Subcutaneous abdominal adipose tissue (tissue), 5 donors: ENCODE data around the gene CTXN1.

Experiments used
- H3K27ac ChIP-seq: one replicate; pipeline ENCODE4 v1.7.0; 2013; ENCODE audit warnings: low read depth, mild to moderate bottlenecking, inconsistent platforms, low read length, moderate library complexity
- H3K27me3 ChIP-seq, 5 donors: one replicate each; pipeline ENCODE4 v1.7.0; 2013; ENCODE audit warnings: low read length in 5 of 5, inconsistent platforms in 1 of 5; ENCODE audit not compliant: control insufficient read depth in 5 of 5, insufficient read depth in 4 of 5
- H3K36me3 ChIP-seq, 5 donors: one replicate each; pipeline ENCODE4 v1.7.0; 2013; ENCODE audit warnings: low read length in 5 of 5; ENCODE audit not compliant: control insufficient read depth in 5 of 5, insufficient read depth in 5 of 5
- H3K4me1 ChIP-seq, 5 donors: one replicate each; pipeline ENCODE4 v1.7.0; 2013; ENCODE audit warnings: low read length in 5 of 5, mild to moderate bottlenecking in 3 of 5, moderate library complexity in 1 of 5; ENCODE audit not compliant: control insufficient read depth in 5 of 5, insufficient read depth in 5 of 5
- H3K4me3 ChIP-seq, 5 donors: one replicate each; pipeline ENCODE4 v1.7.0; 2013; ENCODE audit warnings: low read length in 5 of 5, low read depth in 1 of 5
- H3K9ac ChIP-seq, 5 donors: one replicate each; pipeline ENCODE4 v1.7.0; 2013; ENCODE audit warnings: low read length in 5 of 5, mild to moderate bottlenecking in 4 of 5, moderate library complexity in 3 of 5
- H3K9me3 ChIP-seq, 5 donors: one replicate each; pipeline ENCODE4 v1.7.0; 2013; ENCODE audit warnings: low read length in 5 of 5; ENCODE audit not compliant: control insufficient read depth in 5 of 5
- donor health status: healthy.
- donor health status: healthy.
- donor health status: healthy.
- donor health status: healthy.
- donor health status: healthy.

CTXN1 gene

DNA sequence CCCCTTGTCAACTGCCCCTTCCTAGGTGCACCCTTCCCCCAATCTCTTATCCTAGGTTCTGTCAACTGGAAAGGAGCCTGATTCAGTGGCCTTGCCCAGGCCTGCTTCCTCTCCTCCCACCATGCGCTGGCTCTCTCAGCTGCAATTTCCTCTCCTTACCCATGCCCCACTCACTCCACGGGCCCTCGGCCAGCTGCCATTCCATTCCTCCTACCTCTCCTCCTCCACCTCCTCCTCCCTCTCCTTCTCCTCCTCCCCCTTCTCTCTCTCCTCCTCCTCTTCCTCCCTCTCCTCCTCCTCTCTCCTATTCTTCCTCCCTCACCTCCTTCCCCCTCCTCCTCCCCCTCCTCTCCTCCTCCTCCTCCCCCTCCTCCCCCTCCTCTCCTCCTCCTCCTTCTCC lies 27.1 kb upstream of the CTXN1 start:
- H3K9me3 ChIP-seq, result no peaks in the 10 kb centered on the region
- peaks cover 0 to 19% (median 11%) of the 10 kb centered on the region in 5 donors for H3K4me1 ChIP-seq
- no peak overlapping the region for H3K27ac ChIP-seq
- H3K4me3 ChIP-seq, result no peak overlapping the region
- no peaks in the 10 kb centered on the region for H3K27me3 ChIP-seq
- peak overlapping the region in 1 of 5 donors; percentile 14 for H3K9ac ChIP-seq
- H3K36me3 ChIP-seq, result peaks cover 0 to 5% (median 1%) of the 10 kb centered on the region in 5 donors

DNA sequence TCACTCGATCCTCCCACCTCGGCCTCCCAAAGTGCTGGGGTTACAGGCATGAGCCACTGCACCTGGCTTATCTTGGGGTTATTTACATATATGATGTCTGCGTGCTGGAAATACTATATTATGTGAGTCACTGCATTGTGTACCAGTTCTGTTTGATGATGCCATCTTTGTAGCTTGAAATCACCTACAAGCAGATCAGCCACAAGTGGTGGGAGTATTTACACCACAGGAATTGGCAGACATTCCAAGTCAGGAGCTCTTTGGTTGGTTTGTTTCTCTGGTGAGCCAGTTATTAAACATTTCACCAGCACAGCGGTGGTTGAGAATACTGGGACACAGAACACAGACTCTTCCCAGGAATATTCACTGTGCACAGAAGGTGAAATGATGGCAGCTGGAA lies 22.0 kb upstream of the CTXN1 start:
- H3K9ac ChIP-seq, result no peak overlapping the region
- H3K27me3 ChIP-seq, result peaks cover 0 to 3% (median 0%) of the 10 kb centered on the region in 5 donors
- no peak overlapping the region for H3K27ac ChIP-seq
- no peak overlapping the region for H3K4me3 ChIP-seq
- H3K4me1 ChIP-seq, result peaks cover 5 to 24% (median 15%) of the 10 kb centered on the region in 5 donors
- no peaks in the 10 kb centered on the region for H3K9me3 ChIP-seq
- no peaks in the 10 kb centered on the region for H3K36me3 ChIP-seq

DNA sequence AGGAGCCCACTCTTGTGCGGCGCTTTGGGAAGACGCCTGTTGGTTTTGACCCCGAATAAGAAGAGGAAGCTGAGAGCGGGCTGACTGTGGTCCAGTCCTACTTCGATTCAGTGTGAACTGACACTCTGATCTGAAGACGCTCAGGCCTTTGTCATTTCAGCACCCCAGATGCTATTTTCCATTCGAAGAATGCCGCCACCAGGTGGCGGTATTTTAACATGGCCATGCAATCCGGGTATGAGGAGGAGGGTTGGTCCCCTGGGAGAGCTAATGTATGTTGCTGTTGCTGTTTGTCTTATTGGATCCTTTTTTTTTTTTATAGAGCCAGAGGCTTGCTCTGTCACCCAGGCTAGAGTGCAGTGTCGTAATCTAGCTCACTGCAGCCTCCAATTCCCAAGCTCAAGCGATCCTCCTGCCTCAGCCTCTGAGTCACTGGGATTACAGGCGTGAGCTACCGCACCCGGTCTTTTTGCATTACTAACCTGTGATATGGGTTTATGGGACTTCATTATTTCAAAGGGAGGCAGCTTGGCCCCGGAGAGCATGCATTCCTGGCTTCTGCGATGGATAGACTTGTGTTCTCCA lies 18.3 kb upstream of the CTXN1 start:
- Histone ChIP-seq H3K4me1 (peaks cover 7 to 27% (median 22%) of the 10 kb centered on the region in 5 donors), H3K36me3 (peaks cover 0 to 16% (median 14%) of the 10 kb centered on the region in 5 donors), H3K9ac (peak overlapping the region; percentile 55 to 92 (median 82)), H3K4me3 (peak overlapping the region; percentile 69 to 89 (median 74)), H3K27ac (peak overlapping the region; percentile 93), H3K9me3 (no peaks in the 10 kb centered on the region), H3K27me3 (peaks cover 0 to 3% (median 0%) of the 10 kb centered on the region in 5 donors)

DNA sequence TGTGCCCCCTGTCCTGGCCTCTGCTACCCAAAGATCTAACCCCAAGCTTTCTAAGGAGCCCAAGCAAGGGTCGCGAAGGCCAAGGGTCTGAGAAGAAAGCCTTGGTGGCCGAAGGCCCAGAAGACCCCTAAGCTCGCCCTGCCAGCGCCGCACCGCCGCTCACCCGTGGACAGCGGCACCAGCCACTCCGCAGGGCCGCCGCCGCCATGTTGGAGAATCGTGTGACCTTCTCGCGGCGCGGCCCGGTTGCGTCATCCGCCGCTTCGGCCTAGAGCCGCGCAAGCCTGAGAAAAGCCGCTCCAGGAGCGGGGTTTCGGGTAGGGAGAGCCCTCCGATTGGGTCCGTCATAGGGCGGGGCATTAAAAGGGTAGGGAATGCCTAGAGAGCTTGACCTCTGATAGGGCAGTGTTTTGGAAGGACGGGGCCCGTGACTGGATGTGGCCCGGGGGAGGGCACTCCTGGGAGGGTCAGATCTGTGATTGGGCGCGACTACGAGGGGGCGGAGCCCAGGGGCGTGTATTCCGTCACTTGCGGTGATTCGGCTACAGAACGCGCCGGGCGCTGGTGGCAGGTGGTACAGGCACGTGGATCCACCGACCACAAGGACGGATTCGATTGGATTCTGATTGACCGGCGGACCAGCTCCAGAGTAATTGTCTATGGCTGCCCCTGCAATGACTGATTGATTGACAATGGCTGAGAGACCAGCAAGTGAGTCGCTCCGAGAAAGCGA lies 17.7 kb upstream of the CTXN1 start, which contains the start of gene TIMM44:
Gene TIMM44, minus strand, starts transcription at position 223 of the 733 bp plus-strand sequence. Its CDS starts 15 bp downstream, at position 208.
- Histone ChIP-seq H3K9me3 (no peaks in the 10 kb centered on the region), H3K4me3 (peak within 1 kb of the TSS; percentile 74 to 92 (median 85)), H3K36me3 (peaks cover 4 to 21% (median 18%) of the 10 kb centered on the region in 5 donors), H3K27me3 (peaks cover 0 to 3% (median 0%) of the 10 kb centered on the region in 5 donors), H3K4me1 (peaks cover 7 to 27% (median 22%) of the 10 kb centered on the region in 5 donors), H3K27ac (peak within 1 kb of the TSS; percentile 93), H3K9ac (peak within 1 kb of the TSS; percentile 91 to 99 (median 93))

DNA sequence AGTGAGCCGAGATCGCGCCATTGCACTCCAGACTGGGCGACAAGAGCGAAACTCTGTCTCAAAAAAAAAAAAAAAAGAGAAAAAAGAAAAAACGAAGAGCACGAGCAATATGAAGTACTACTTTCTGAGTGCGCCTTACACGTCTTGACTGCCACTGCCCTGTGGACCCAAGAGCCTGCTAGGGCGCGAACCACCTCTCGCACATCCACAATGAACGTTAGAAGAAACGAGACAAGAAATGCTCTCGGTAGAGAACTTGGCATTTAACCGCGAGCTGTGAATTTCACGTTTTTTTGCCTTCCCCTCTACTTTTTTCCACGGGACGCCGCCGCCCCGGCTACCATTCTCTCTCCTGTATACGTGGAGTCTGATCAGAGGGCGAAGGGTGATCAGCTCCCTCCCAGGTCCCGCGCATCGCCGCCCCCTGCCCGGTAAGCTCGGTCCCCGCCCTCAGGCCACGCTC lies 17.1 kb upstream of the CTXN1 start:
- Histone ChIP-seq H3K4me3 (peak overlapping the region; percentile 74 to 92 (median 85)), H3K27ac (peak overlapping the region; percentile 93), H3K36me3 (peaks cover 4 to 26% (median 20%) of the 10 kb centered on the region in 5 donors), H3K27me3 (peaks cover 0 to 3% (median 0%) of the 10 kb centered on the region in 5 donors), H3K9me3 (no peaks in the 10 kb centered on the region), H3K9ac (peak overlapping the region; percentile 89 to 99 (median 93)), H3K4me1 (peaks cover 7 to 27% (median 22%) of the 10 kb centered on the region in 5 donors)

DNA sequence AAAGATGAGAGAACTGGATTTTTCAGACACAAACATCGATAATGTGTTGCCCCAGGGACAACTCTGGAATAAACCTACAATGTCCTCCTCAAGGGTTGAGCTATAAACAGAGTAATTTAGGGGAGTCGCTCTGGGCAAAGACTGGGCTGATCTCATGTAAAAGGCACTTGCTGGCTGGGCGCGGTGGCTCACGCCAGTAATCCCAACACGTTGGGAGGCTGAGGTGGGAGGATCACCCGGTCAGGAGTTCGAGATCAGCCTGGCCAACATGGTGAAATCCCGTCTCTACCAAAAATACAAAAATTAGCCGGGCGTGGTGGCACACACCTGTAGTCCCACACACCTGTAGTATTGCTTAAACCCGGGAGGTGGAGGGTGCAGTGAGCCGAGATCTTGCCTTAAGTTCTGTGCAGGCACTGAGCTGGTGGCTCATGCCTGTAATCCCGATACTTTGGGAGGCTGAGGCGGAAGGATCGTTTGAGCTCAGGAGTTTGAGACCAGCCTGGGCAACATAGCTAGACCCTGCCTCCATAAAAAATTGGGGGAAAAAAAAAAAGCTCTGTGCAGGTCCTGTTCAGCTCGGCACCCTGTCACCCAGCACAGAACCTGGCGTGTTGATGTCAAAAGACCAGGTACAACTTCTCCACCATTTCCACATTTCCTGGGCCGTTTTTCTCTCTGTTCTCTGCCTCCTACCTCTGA lies 16.1 kb upstream of the CTXN1 start:
- no peaks in the 10 kb centered on the region for H3K9me3 ChIP-seq
- H3K9ac ChIP-seq, result peak overlapping the region in 1 of 5 donors; percentile 31
- H3K4me1 ChIP-seq, result peaks cover 7 to 27% (median 22%) of the 10 kb centered on the region in 5 donors
- no peak overlapping the region for H3K27ac ChIP-seq
- peaks cover 0 to 3% (median 0%) of the 10 kb centered on the region in 5 donors for H3K27me3 ChIP-seq
- peaks cover 4 to 36% (median 29%) of the 10 kb centered on the region in 5 donors for H3K36me3 ChIP-seq
- H3K4me3 ChIP-seq, result peak overlapping the region in 1 of 5 donors; percentile 74

DNA sequence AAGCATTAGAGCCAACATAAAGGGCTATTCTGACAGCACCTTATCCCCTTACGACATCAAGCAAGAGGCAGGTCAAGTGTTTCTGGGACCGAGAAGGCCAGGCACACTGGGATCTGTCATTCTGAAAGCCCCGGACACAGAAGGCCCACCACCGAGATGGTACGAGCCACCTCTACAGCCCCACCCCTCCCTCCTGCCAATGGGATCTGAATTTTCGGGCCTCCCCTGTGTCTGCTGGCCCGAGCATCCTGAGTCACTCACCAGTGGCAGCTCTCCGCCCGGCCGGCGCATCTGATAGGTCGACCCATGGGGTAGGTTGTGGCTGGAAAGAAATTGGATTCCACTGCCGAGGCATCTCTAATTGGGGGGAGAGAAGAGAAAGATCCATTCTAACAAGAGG lies 14.9 kb upstream of the CTXN1 start:
- Histone ChIP-seq H3K9me3 (no peaks in the 10 kb centered on the region), H3K4me3 (no peak overlapping the region), H3K4me1 (peaks cover 7 to 27% (median 22%) of the 10 kb centered on the region in 5 donors), H3K9ac (no peak overlapping the region), H3K27me3 (peaks cover 0 to 3% (median 0%) of the 10 kb centered on the region in 5 donors), H3K36me3 (peaks cover 4 to 47% (median 36%) of the 10 kb centered on the region in 5 donors), H3K27ac (no peak overlapping the region)

DNA sequence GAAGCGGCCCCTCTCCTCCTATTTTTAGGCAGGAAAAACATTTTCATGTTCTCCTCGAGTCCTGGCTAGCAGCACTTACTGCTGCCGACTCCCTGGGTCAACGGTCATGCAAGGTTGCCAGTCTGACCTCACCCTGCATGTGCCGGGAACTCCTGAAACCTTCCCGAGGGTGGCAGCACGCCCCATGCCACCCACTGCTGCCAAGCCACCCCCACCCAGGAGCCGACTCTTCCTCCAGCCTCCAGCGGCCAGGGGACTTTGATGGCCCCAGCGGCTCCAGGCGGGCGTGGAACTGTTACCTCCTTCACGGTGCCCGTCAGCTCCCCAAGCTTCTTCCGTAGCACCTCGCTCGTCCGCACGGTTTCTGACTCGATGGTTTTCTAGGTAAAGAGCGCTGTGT lies 8.8 kb upstream of the CTXN1 start:
- no peaks in the 10 kb centered on the region for H3K4me1 ChIP-seq
- H3K36me3 ChIP-seq, result peaks cover 4 to 89% (median 77%) of the 10 kb centered on the region in 5 donors
- no peak overlapping the region for H3K4me3 ChIP-seq
- H3K9me3 ChIP-seq, result no peaks in the 10 kb centered on the region
- H3K9ac ChIP-seq, result no peak overlapping the region
- no peaks in the 10 kb centered on the region for H3K27me3 ChIP-seq
- H3K27ac ChIP-seq, result no peak overlapping the region

DNA sequence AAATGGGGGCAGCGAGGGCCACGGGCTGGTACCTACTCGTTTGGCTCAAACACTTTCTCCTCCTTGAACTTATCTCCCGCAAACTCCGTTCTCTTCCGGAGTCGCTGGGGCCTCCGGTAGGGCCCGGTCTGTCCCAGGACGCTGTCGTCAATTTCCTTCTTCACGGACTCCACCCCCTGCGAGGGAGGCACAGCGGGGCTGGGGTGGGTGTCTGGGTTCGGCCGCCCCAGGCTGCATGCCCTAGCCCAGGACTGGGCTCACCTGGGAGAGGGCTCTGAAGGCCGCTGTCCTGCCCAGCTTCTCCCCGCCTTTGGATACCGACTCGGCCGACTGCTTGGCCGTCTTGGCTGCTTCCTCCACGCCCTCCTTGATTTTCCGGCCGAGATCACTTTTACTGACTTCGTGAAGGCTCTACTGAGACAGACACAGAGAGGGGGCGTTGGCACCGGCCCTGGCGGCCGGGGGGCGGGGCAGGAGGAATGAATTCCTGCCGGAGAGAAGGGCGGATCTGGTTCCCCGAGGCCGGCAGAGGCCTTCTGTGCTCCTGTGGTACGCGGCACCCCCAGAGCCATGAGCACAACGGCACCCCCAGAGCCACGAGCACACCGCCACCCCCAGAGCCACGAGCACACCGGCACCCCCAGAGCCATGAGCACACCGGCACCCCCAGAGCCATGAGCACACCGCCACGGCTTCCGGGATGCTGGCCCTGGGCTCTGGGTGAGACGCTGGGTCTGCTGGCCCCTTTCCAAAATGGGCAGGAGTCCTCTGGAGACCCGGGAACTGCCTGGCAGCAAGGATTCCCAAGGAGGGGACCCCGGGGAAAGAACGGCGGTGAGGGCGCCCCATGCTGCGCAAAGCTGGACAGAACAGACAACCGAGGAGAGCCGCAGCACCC lies 8.1 kb upstream of the CTXN1 start:
- Histone ChIP-seq H3K9ac (no peak overlapping the region), H3K4me3 (no peak overlapping the region), H3K36me3 (peaks cover 4 to 85% (median 75%) of the 10 kb centered on the region in 5 donors), H3K9me3 (no peaks in the 10 kb centered on the region), H3K27me3 (no peaks in the 10 kb centered on the region), H3K4me1 (peaks cover under 1 to 5% (median 4%) of the 10 kb centered on the region in 5 donors), H3K27ac (no peak overlapping the region)
